NCI-H510A (cell line): Measurements from ENCODE around the gene NRCAM.
"Not testable (repeated sequence)": the region's sequence is repeated elsewhere in the genome, so short reads cannot be mapped to it uniquely, and the experiment has no call there.

Experiments used
- DNase-seq: peaks from one replicate; lab custom pipeline; 2025; lab: John Stamatoyannopoulos, UW

NRCAM gene

GRCh38 chr7:108396080-108396479 lies 60.2 kb downstream of the NRCAM start:
- no peak for DNase-seq

- DNase-seq: no peak
These were observed 60.8 kb downstream of the NRCAM start for GRCh38 chr7:108395426-108395825.

DNA sequence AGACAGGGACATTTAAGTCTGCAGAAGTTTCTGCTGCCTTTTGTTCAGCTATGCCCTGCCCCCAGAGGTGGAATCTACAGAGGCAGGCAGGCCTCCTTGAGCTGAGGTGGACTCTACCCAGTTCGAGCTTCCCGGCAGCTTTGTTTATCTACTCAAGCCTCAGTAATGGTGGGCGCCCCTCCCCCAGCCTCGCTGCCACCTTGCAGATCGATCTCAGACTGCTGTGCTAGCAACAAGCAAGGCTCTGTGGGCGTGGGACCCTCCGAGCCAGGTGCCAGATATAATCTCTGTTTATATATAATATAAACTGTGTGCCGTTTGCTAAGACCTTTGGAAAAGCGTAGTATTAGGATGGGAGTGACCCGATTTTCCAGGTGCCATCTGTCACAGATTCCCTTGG lies 63.1 kb downstream of the NRCAM start:
- not testable (repeated sequence) for DNase-seq

DNA sequence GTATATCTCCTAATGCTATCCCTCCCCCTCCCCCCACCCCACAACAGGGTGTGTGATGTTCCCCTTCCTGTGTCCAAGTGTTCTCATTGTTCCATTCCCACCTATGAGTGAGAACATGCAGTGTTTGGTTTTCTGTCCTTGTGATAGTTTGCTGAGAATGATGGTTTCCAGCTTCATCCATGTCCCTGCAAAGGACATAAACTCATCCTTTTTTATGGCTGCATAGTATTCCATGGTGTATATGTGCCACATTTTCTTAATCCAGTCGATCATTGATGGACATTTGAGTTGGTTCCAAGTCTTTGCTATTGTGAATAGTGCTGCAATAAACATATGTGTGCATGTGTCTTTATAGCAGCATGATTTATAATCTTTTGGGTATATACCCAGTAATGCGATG lies 68.5 kb downstream of the NRCAM start:
- DNase-seq: not testable (repeated sequence)

DNA sequence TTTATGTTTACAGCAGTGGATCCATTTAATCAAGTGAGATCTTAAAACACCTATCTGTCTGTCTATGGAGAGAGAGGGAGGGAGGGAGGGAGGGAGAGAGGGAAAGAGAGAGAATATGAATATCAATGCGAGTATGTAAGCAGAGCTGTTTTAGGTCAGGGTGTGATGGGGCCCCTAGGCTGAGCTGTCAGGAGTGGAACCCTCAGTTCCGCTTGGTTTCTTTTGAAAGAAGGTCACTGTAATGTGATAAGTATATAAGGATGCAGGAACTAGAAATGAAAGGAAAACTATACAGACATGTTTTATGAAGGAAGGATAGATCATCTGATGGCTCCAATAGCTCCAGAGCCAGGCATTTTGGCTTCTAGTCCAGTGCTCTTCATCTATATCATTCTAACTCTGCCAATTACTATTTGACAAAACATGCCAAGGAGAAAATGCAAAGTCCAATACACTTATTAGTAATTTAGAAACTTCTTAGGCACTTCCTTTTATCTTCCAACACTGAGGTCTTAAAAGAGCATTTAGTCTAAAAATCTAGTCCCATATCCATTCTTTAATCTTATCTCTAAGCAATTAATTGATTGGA lies 70.3 kb downstream of the NRCAM start:
- peak; percentile 60 for DNase-seq

- no peak for DNase-seq
These were observed 71.3 kb downstream of the NRCAM start for GRCh38 chr7:108384716-108385483.

- DNase-seq: no peak
These were observed 73.3 kb downstream of the NRCAM start for GRCh38 chr7:108382932-108383331.

DNA sequence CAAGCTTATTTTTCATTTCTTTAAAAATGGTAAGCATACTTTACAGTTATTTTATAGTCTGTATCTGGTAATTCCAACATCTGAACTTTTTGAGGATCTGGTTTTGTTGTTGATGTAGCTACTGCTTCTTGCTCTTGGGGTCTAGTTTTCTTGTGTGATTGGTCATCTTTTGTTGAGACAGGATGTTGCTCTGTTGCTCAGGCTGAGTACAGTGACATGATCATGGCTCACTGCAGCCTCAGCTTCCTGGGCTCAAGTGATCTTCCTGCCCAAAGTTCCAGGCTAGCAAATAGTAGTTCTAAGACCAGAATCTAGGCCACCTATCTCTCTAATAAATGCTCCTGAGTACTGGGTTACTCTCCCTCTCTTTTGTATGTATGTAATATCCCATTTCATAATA lies 75.7 kb downstream of the NRCAM start:
- no peak for DNase-seq

GRCh38 chr7:108376206-108376605 lies 80.0 kb downstream of the NRCAM start:
- no peak for DNase-seq

- no peak for DNase-seq
These were observed 80.6 kb downstream of the NRCAM start for GRCh38 chr7:108375668-108376067.

DNA sequence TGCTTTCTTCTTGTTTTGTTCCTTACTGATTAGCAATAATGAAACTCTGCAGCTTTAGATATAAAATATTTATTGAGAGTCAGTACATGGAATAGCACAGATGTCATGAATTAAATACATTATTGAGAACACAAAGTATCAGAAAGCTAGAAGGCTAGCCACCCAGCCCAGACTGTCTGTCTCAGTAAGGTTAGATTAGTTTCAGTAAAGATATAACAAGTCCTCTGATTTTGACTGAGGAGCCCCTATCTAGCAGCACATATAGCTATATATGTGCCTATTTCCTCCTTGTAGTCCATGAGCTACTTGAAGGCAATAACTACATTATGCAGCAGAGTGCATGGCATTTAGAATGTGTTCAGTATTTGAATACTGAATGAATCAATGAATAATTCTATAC lies 81.3 kb downstream of the NRCAM start:
- DNase-seq: no peak

GRCh38 chr7:108372618-108373017 lies 83.6 kb downstream of the NRCAM start:
- DNase-seq: no peak

DNA sequence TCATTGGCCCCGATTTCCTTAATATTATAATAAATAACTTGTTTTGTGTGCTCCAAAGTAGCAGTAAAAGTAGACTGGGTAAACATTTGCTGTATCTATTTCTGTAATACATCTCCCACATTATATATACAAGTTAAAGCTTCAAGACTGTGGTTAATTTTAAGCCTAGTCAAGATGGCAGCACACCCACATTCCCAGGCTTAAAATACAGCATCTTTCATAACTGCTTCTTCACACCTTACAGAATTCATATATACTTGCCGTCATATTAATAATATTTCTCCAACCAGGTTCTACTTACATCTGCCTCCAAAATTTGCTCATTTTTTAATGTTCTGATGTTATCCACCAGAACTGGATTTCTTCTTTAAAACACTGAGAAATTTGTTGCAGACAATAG lies 85.6 kb downstream of the NRCAM start:
- no peak for DNase-seq

DNA sequence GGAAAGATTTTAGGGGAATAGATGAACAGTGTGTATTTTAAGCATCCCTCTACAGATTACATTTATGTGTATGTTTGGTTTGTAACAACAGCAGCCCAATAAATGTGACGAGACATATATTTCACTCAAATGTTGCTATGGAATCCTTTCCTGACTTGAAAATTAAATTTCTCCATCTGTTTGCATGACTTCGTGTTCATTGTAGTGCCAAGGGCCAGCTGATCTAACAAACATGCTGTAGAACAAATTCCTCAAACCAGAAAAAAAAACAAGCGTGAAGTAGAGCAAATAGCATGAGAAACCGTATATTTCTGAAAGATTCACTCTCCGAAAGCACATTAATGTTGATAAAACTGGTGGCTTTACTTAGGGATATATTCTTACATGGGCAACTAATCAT lies 87.8 kb downstream of the NRCAM start:
- DNase-seq: no peak

GRCh38 chr7:108367946-108368345 lies 88.3 kb downstream of the NRCAM start:
- no peak for DNase-seq

DNA sequence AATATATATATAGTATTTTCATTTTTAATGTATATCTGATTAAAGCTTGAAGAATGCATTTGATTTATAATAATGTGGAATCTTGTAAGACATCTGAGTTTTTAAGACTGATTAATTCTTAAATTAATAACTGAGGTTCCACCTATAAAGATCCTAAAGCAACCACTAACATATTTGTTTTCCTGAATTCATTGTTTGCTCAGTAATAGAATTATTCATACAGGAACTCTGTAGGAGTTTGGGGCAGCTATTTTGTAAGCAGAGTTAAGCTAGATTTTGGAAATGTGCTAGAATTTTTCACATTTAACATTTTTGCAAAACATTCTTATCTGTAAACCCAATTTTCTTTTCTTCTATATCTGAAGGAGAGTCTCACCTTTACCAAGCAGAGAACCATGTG lies 88.9 kb downstream of the NRCAM start:
- no peak for DNase-seq

DNA sequence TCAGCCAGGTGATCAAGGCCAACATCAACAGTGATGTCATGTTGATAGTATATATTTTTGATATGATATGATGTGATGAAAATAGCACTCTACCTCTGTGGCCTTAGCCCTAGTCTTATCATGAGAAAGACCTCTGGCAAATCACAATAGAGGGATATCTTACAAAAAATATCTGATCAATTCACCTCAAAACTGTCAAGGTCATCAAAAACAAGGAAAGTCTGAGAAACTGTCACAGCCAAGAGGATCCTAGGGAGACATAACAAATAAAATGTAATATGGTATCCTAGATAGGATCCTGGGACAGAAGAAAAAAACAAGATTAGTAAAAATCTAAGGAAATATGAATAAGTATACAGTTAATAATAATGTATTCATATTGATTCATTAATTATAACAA lies 92.6 kb downstream of the NRCAM start:
- DNase-seq: no peak

DNA sequence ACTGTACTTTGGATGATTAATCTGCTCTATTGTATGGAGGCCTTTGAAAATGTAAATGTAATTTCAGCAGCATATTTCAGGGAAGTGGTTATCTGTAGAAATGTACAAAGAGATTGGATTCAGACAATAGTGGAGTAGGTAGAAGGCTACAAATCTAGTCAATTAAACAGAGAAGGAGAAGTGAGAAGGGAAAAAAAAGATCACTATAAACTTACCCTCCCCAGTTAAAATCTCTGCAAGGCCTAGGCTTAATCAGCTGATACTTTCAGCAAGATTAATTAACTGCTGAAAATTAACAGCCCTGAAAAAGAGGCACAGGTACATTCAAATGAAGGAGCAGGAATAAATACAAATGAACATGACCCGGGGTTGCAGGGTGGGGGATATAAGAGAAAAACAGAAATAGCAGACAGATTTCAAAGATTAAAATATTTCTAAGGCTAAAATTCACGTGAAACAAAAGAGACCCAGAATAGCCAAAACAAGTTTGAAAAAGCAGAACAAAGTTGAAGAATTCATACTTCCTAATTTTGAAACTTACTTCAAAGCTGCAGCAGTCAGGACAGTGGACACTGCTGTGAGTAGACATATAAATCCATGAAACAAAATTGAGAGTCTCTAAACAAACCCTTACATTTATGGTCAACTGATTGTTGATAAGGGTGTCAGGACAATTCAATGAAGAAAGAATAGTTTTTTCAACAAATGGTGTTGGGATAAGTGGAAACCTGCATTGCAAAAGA lies 96.0 kb downstream of the NRCAM start:
- DNase-seq: no peak

DNA sequence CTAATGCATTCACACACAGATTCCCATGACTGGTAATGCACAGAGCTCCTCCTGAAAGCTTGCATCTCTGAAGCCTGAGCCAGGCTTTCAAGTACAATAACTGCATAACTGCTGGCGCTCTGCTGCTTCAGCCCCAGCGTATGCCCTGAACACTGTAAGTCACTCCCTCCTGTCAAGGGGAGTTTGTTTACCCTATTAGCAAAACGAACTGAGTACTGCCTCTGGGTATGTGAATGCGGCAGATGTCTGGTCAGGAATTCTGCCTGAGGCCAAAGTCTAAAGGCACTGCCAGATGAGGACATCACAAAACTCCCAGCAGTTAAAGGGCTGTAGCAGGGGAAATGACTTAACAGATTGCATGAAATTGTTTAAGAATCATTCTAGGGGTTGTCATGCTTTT lies 97.7 kb downstream of the NRCAM start:
- DNase-seq: peak; percentile 52

DNA sequence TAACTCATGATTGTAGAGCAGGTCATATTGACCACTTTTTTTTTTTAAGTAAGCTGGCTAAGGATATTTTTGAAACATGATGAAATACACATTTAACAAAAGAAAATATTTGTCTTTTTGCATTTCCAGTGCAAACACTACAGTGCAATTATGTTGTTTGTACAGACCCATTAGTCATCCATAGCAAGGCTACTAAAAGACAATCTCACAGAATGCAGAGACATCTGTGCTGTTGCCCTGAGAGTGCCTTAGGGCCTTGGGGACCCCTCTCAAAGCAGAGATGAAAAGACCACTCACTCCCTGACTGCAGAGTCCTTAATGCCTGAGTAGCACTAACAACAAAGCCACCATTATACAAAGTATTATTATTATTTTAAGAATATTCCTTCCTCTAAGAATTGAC lies 104.5 kb downstream of the NRCAM start:
- DNase-seq: no peak

GRCh38 chr7:108348913-108349312 lies 107.3 kb downstream of the NRCAM start:
- DNase-seq: no peak

- no peak for DNase-seq
These were observed 108.6 kb downstream of the NRCAM start for GRCh38 chr7:108347616-108348015.

DNA sequence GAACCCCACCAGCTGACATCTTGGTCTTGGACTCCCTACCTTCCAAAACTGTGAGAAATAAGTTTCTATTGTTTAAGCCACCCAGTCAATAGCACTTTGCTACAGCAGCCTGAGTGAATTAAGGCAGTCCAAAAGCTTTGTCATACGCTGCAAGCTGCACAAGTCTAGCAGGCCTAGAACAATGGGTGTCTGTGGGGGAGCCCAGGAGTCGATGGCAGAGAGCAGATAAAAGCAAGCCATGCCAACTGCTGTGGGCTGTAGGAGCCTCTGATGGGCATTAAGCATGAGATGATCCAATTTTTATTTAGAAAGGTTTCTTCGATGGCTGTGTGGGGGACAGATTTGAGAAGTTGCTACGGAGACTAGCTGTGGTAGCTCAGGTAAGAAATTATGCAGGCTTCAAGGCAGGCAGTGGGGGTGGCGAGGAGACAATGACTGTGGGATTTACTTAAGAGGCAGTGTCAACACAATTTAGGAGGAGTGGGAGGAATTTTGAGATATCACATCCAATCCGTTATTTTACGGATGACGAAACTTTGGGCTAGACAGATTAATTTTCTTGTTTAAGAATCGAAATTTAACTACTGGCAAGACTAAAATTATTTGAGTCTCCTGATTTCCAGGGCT lies 110.4 kb downstream of the NRCAM start:
- no peak for DNase-seq
